Naive thymus-derived CD4-positive, alpha-beta T cell (primary cell): ENCODE measurements around the gene SRPX. TPM values are rescaled to one million over a fixed set of nuclear protein-coding genes. Genes with fewer than 3 reads are reported as not detected.

Experiments
- ATAC-seq: fragments of 150-1000 bp; cut with Tn5 transposase; 2 replicates; pipeline ENCODE4 v1.10.0; 2021; ENCODE audit warnings: mild to moderate bottlenecking, moderate library complexity
- CTCF ChIA-PET: fragments of 350-600 bp; sonication (Branson Sonifier 250); formaldehyde crosslinking; loops from one replicate; lab custom pipeline; 2021; ENCODE audit warnings: antibody characterized with exemption; lab: Charles Lee
- POLR2A ChIA-PET: fragments of 350-600 bp; sonication (Branson Sonifier 250); formaldehyde crosslinking; loops from one replicate; lab custom pipeline; 2021; ENCODE audit warnings: antibody characterized with exemption, inconsistent platforms; lab: Charles Lee
- DNase-seq, 9 donors: peaks; one replicate each; pipeline versions ENCODE4 v3.0.0 to v3.0.0-alpha.2; 2020 to 2022; ENCODE audit warnings: mixed read lengths in 1 of 9
- H3K27ac ChIP-seq: one replicate; pipeline ENCODE4 v1.7.0; 2013; ENCODE audit warnings: mild to moderate bottlenecking, low read depth, low read length, moderate library complexity
- H3K27me3 ChIP-seq, 2 donors: one replicate each; pipeline ENCODE4 v1.7.0; 2013; ENCODE audit warnings: low read length in 2 of 2, mild to moderate bottlenecking in 2 of 2, moderate library complexity in 2 of 2; ENCODE audit not compliant: control insufficient read depth in 2 of 2, insufficient read depth in 2 of 2
- H3K36me3 ChIP-seq, 3 experiments: 1 replicate in 2 of 3; 2 replicates in 1 of 3; pipeline ENCODE4 v1.7.0; 2013; ENCODE audit warnings: low read length in 3 of 3, mild to moderate bottlenecking in 3 of 3, moderate library complexity in 1 of 3; ENCODE audit not compliant: insufficient read depth in 3 of 3, control insufficient read depth in 2 of 3
- H3K4me1 ChIP-seq, 2 donors: one replicate each; pipeline ENCODE4 v1.7.0; 2013; ENCODE audit warnings: low read length in 2 of 2, mild to moderate bottlenecking in 2 of 2, moderate library complexity in 1 of 2; ENCODE audit not compliant: control insufficient read depth in 2 of 2, insufficient read depth in 2 of 2
- H3K4me3 ChIP-seq: 2 replicates; pipeline ENCODE4 v1.7.0; 2013; ENCODE audit warnings: mild to moderate bottlenecking, low read length
- H3K9me3 ChIP-seq, 3 experiments: 1 replicate in 2 of 3; 2 replicates in 1 of 3; pipeline ENCODE4 v1.7.0; 2013; ENCODE audit warnings: low read length in 3 of 3; ENCODE audit not compliant: control insufficient read depth in 2 of 3
- H3K27ac Mint-ChIP-seq, 9 donors: one replicate each; pipeline ENCODE4 v1.8.0; 2020 to 2022; ENCODE audit warnings: mixed read lengths in 9 of 9, mild to moderate bottlenecking in 8 of 9, moderate library complexity in 5 of 9, inconsistent platforms in 2 of 9
- H3K27me3 Mint-ChIP-seq, 5 donors: one replicate each; pipeline ENCODE4 v1.8.0; 2021 to 2022; ENCODE audit warnings: mixed read lengths in 5 of 5, mild to moderate bottlenecking in 1 of 5
- H3K36me3 Mint-ChIP-seq, 5 donors: one replicate each; pipeline ENCODE4 v1.8.0; 2020 to 2022; ENCODE audit warnings: mixed read lengths in 5 of 5, mild to moderate bottlenecking in 3 of 5, inconsistent platforms in 1 of 5
- H3K4me1 Mint-ChIP-seq, 7 donors: one replicate each; pipeline ENCODE4 v1.8.0; 2020 to 2022; ENCODE audit warnings: mixed read lengths in 7 of 7, mild to moderate bottlenecking in 3 of 7, inconsistent platforms in 1 of 7
- H3K4me3 Mint-ChIP-seq, 10 donors: one replicate each; pipeline ENCODE4 v1.8.0; 2020 to 2022; ENCODE audit warnings: mild to moderate bottlenecking in 10 of 10, mixed read lengths in 10 of 10, moderate library complexity in 6 of 10, inconsistent platforms in 2 of 10
- H3K9me3 Mint-ChIP-seq, 11 donors: one replicate each; pipeline ENCODE4 v1.8.0; 2020 to 2022; ENCODE audit warnings: mixed read lengths in 11 of 11, mild to moderate bottlenecking in 4 of 11, inconsistent platforms in 1 of 11, moderate library complexity in 1 of 11
- intact Hi-C, 2 donors: fragments of 100-400 bp; cut with micrococcal nuclease; formaldehyde crosslinking; loops; one replicate each; pipeline ENCODE4 v1.15.1; 2023
- polyA plus RNA-seq, 2 donors: library from polyadenylated mRNA; unstranded; fragments of 300-500 nt; fragmentation: Illumina TruSeq; gene quantifications; one replicate each; pipeline ENCODE4 v1.2.3, GENCODE V29; 2021
- total RNA-seq, 6 experiments: library from RNA in 5 of 6; stranded (reverse) in 5 of 6; gene quantifications; 1 replicate in 5 of 6; 2 replicates in 1 of 6; pipeline ENCODE4 v1.2.3 and lab custom pipeline; 2021 to 2026

Gene SRPX
- total and polyA plus RNA-seq, 7 experiments from 2014 or later: not detected

DNA sequence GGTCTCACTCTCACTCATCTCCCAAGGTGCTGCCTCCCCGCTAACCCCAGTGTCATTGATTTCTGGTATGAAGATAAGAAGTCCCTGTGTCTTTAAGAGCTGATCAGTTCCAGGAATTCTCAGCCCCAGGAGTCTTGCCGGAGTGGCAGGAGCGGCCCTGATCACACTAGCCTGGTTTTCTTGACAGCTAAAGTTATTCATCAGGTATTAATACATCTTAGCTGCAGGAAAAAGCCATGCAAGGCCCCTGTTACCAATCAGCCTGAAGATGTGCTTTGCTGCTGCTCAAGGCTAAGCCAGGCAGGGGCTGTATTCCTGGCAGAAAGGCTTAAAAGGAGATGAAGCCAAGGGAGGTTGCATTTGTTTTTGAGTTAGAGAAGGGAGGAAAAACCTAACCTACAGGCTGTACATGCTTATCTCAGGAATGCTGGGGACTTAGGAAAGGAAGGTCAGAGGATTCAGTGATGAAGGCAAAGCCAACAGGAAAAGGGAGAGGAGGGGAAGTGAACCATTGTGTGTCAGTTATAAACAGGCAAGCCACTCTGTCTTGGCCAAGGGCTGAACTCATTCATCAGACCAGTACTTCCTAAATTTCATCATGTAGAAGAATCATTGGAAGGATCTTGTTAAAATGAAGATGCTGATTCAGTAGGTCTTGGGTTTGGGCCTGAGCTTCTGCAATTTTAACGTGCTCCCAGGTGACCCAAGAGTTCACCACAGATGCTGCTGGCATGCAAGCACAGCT, 8.6 kb downstream of the SRPX start:
- Mint-ChIP-seq H3K4me1 (no peaks in the 10 kb centered on the region), H3K27ac (no peak overlapping the region), H3K4me3 (no peak overlapping the region), H3K36me3 (no peaks in the 10 kb centered on the region), H3K9me3 (peaks cover 0 to 4% (median 0%) of the 10 kb centered on the region in 11 donors), H3K27me3 (peaks cover 2 to 9% (median 4%) of the 10 kb centered on the region in 5 donors)
- ChIA-PET POLR2A (no interaction called here), CTCF (no interaction called here)
- intact Hi-C loops: no loop called here
- Histone ChIP-seq H3K4me1 (no peaks in the 10 kb centered on the region), H3K27me3 (no peaks in the 10 kb centered on the region), H3K9me3 (no peaks in the 10 kb centered on the region), H3K36me3 (no peaks in the 10 kb centered on the region), H3K4me3 (no peak overlapping the region), H3K27ac (no peak overlapping the region)
- DNase-seq (no peak), ATAC-seq (no peak)

DNA sequence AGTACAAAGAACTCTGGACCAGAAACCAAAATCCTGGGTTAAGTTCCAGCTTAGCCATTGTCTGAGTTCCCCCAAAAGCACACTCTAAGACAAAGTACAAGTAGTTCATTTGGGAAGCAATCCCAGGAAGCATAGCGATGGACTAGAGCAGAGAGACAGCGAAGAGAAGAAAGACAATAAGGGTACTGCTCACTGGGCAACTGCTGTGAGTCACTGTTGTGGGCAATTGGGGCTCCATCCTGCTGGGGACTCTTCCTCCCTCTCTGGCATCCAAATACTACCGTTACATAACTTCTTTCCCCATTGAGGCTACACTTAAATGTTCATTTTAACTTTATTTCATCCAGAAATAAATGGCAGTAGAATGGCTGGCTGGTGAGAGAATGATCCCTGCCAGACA, 14.1 kb downstream of the SRPX start:
- H3K36me3 Mint-ChIP-seq: no peaks in the 10 kb centered on the region
- intact Hi-C loops: no loop called here
- H3K9me3 Mint-ChIP-seq: no peaks in the 10 kb centered on the region
- H3K4me1 Mint-ChIP-seq: no peaks in the 10 kb centered on the region
- ChIA-PET CTCF (no interaction called here), POLR2A (no interaction called here)
- peaks cover 0 to 6% (median 0%) of the 10 kb centered on the region in 5 donors for H3K27me3 Mint-ChIP-seq
- no peaks in the 10 kb centered on the region for H3K36me3 ChIP-seq
- no peak overlapping the region for H3K27ac Mint-ChIP-seq
- no peak overlapping the region for H3K4me3 Mint-ChIP-seq
- no peak overlapping the region for H3K27ac ChIP-seq
- H3K4me3 ChIP-seq: no peak overlapping the region
- H3K9me3 ChIP-seq: no peaks in the 10 kb centered on the region
- no peak for ATAC-seq
- H3K4me1 ChIP-seq: no peaks in the 10 kb centered on the region
- no peak for DNase-seq
- H3K27me3 ChIP-seq: no peaks in the 10 kb centered on the region

DNA sequence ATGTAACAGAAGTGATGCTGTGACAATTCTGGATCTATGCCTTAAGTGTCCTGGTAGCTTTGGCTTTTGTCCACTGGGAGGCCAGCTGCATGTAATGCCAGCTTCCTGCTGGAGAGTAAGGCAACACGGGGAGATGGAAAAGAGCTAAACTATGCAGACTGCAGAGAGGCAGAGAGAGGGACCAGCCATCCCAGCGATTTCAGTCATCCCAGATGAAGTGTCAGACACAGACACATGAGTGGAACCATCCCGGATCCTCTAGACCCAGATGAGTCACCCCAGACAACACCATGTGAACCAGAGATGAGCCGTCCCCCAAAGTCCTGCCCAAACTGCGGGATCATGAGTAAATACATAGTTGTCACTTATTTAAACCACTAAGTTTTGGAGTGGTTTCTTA, 14.6 kb downstream of the SRPX start:
- ChIA-PET CTCF (no interaction called here), POLR2A (no interaction called here)
- H3K4me3 ChIP-seq: no peak overlapping the region
- Mint-ChIP-seq H3K4me1 (no peaks in the 10 kb centered on the region), H3K4me3 (no peak overlapping the region), H3K27ac (no peak overlapping the region), H3K9me3 (no peaks in the 10 kb centered on the region), H3K36me3 (no peaks in the 10 kb centered on the region), H3K27me3 (peaks cover 0 to 8% (median 0%) of the 10 kb centered on the region in 5 donors)
- intact Hi-C loops: no loop called here
- ATAC-seq (no peak), DNase-seq (no peak)
- no peaks in the 10 kb centered on the region for H3K36me3 ChIP-seq
- no peaks in the 10 kb centered on the region for H3K27me3 ChIP-seq
- no peaks in the 10 kb centered on the region for H3K9me3 ChIP-seq
- no peaks in the 10 kb centered on the region for H3K4me1 ChIP-seq
- H3K27ac ChIP-seq: no peak overlapping the region

DNA sequence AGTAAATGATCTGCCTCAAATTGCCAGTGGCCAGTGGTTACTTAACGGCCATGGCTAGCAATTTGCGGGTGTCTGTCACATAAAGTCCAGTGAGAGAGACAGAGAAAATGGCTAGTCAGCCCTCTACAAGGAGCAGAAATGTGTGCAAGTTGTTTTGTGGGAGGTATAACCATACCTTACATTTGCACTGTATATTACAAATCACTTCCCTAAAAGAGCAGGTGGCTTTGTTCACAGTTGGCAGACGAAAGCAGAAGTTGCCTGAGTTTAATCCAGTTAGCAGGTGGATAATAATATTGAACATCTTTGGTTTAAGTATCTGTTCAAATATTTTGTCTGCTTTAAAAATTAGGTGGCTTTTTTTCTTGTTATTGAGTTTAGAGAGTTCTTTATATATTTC, 15.6 kb downstream of the SRPX start:
- Histone ChIP-seq H3K27me3 (no peaks in the 10 kb centered on the region), H3K4me1 (no peaks in the 10 kb centered on the region), H3K9me3 (no peaks in the 10 kb centered on the region), H3K36me3 (no peaks in the 10 kb centered on the region), H3K4me3 (no peak overlapping the region), H3K27ac (no peak overlapping the region)
- Mint-ChIP-seq H3K4me3 (no peak overlapping the region), H3K27ac (no peak overlapping the region), H3K4me1 (no peaks in the 10 kb centered on the region), H3K9me3 (no peaks in the 10 kb centered on the region), H3K27me3 (peaks cover 0 to 10% (median 0%) of the 10 kb centered on the region in 5 donors), H3K36me3 (no peaks in the 10 kb centered on the region)
- ATAC-seq (no peak), DNase-seq (no peak)
- CTCF ChIA-PET: no interaction called here
- intact Hi-C loops: no loop called here
- POLR2A ChIA-PET: no interaction called here

DNA sequence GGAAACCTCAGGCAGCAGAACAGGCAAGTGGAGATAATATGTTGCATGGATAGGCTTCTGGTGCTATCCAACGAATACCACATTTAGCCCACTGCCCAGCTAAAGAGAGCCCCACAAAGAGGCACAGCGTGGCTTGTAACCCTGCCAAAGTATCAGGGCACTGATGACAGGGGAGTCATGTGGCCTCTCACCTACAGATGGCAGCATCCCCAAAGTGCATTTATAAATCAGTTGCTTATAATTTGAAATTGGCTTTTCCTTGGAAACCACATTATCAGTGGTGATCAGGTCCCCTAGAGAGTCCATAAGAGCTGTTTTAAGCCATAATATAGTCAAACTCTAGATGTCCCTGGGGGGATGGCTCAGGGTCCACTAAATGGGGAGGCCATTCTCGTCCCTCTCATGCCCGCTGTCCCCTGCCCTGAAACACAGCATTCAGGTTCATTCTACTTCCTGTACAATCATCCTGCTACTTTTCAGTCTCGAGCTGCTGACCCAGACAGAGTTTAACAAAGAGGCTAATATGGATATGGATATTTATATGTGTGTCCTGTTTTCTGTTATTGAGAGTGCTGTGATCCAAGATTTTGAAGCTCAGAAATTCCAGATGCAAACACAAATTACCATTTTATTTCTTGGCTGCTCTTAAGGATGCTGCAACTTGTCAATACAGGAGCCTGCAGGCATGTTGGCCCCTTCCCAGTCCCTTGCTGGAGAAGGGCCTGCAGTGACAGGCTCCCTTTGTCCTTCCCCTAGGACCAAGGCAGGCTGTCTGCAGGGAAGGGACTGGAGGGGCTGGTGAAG, 28.5 kb downstream of the SRPX start:
- Histone ChIP-seq H3K27me3 (no peaks in the 10 kb centered on the region), H3K27ac (no peak overlapping the region), H3K4me3 (no peak overlapping the region), H3K9me3 (no peaks in the 10 kb centered on the region), H3K4me1 (no peaks in the 10 kb centered on the region), H3K36me3 (no peaks in the 10 kb centered on the region)
- H3K9me3 Mint-ChIP-seq: no peaks in the 10 kb centered on the region
- ChIA-PET CTCF (no interaction called here), POLR2A (no interaction called here)
- ATAC-seq (no peak), DNase-seq (no peak)
- H3K27me3 Mint-ChIP-seq: peaks cover 0 to 15% (median 9%) of the 10 kb centered on the region in 5 donors
- H3K27ac Mint-ChIP-seq: no peak overlapping the region
- H3K36me3 Mint-ChIP-seq: no peaks in the 10 kb centered on the region
- intact Hi-C loops: no loop called here
- H3K4me3 Mint-ChIP-seq: no peak overlapping the region
- no peaks in the 10 kb centered on the region for H3K4me1 Mint-ChIP-seq

DNA sequence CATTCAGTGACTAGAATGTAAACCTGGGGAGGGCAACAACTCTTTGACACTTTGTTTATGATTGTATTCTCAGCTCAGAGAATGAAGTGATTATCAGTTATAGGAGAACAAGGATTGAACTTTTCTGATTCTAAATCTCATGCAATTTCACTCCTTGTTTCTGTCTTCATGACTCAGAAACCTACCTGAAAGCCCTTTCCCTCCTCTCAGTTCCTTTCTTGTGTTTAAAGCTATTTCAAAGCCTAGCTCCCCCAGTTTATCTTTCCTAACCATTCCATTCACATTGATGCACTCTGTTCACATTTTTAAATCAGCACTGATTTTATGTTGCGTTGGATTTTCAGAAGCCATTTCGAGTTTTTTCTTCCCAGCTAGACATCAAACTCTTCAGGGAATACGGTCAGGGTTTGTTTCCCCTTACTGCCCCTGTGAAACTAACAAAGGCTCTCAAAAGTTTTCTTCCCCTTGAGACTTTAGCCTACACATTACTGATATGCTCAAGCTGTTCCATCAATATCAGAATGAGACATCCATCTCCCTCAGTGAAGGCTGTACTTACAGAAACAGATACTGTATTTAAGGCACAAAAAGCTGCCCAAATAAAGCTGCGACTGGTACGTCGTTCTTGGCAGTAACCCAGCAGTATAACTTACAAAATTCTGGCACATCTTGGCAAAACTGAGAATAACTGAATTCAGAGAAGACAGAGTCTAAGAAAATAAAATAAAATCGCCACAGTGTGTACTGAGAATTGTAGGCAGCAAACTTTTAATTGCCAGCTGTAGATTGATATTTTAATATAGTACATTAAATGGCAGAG, 31.0 kb downstream of the SRPX start:
- H3K36me3 Mint-ChIP-seq: no peaks in the 10 kb centered on the region
- Histone ChIP-seq H3K4me3 (no peak overlapping the region), H3K27ac (no peak overlapping the region), H3K27me3 (no peaks in the 10 kb centered on the region), H3K9me3 (no peaks in the 10 kb centered on the region), H3K36me3 (no peaks in the 10 kb centered on the region), H3K4me1 (no peaks in the 10 kb centered on the region)
- ATAC-seq: no peak
- H3K4me1 Mint-ChIP-seq: no peaks in the 10 kb centered on the region
- H3K27me3 Mint-ChIP-seq: peaks cover 2 to 17% (median 12%) of the 10 kb centered on the region in 5 donors
- DNase-seq: no peak
- CTCF ChIA-PET: no interaction called here
- intact Hi-C loops: no loop called here
- POLR2A ChIA-PET: no interaction called here
- no peak overlapping the region for H3K4me3 Mint-ChIP-seq
- peaks cover 0 to 2% (median 0%) of the 10 kb centered on the region in 11 donors for H3K9me3 Mint-ChIP-seq
- H3K27ac Mint-ChIP-seq: no peak overlapping the region
